Endothelial cell of umbilical vein (primary cell): Measurements from ENCODE around the gene TPCN2.
"Not testable (repeated sequence)": the region's sequence is repeated elsewhere in the genome, so short reads cannot be mapped to it uniquely, and the experiment has no call there.

ENCODE experiments used
- EZH2 ChIP-seq: IDR thresholded peaks from 2 replicates; pipeline ENCODE4 v1.6.1; 2012; ENCODE audit warnings: borderline replicate concordance, low read depth, mild to moderate bottlenecking, moderate library complexity, low read length, inconsistent platforms; ENCODE audit not compliant: severe bottlenecking
- FOS ChIP-seq: IDR thresholded peaks from 2 replicates; pipeline ENCODE4 v1.6.1; 2011; ENCODE audit warnings: mild to moderate bottlenecking, low read length, moderate library complexity, borderline replicate concordance; ENCODE audit not compliant: insufficient read depth
- GATA2 ChIP-seq: IDR thresholded peaks from 2 replicates; pipeline ENCODE4 v1.7.0; 2011; ENCODE audit warnings: low read depth, mild to moderate bottlenecking, moderate library complexity, mixed read lengths, low read length; ENCODE audit not compliant: insufficient read length, insufficient read depth
- MYC ChIP-seq: IDR thresholded peaks from one replicate; pipeline ENCODE4 v1.6.1; 2011; ENCODE audit warnings: mild to moderate bottlenecking, low read depth, low read length
- POLR2A ChIP-seq: IDR thresholded peaks from 2 replicates; pipeline ENCODE4 v1.6.1; 2012; ENCODE audit warnings: low read depth, mild to moderate bottlenecking, control low read depth, low read length
- TF ChIP-seq, protein P1 (sequence below), 2 donors: IDR thresholded peaks; 1 replicate in 1 of 2; 2 replicates in 1 of 2; pipeline ENCODE4 v1.5.1; 2011; ENCODE audit warnings: low read length in 2 of 2, mild to moderate bottlenecking in 2 of 2, moderate library complexity in 2 of 2, control low read depth in 1 of 2, inconsistent platforms in 1 of 2, low read depth in 1 of 2; ENCODE audit not compliant: insufficient read depth in 1 of 2; ENCODE audit errors: extremely low read depth in 1 of 2
- TF ChIP-seq, protein P2 (sequence below): IDR thresholded peaks from 2 replicates; pipeline ENCODE4 v1.6.1; 2011; ENCODE audit not compliant: insufficient read depth, insufficient read length

DNA sequence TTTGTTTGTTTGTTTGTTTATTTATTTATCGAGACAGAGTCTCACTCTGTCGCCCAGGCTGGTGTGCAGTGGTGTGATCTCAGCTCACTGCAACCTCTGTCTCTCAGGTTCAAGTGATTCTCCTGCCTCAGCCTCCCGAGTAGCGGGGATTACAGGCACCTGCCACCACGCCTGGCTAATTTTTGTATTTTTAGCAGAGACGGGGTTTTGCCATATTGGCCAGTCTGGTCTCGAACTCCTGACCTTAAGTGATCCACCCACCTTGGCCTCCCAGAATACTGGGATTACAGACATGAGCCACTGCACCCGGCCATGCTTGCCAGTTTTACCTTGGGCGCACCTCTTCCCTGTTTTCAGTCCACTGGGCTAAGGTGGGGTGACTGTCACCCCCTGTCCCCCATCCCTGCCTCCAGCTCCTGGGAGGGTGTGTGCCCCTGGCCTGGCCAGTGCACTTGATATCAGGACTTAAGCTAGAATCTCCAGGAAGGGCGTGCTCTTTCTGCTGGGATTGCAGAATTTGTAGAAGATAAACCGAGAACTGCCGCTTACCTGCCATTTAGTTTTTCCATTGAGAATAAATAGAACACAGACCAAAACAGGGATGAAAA is 48.9 kb upstream of the TPCN2 start:
- TF ChIP-seq EZH2, POLR2A, MYC, FOS, GATA2: not testable (repeated sequence)
- TF ChIP-seq, protein P1, sequence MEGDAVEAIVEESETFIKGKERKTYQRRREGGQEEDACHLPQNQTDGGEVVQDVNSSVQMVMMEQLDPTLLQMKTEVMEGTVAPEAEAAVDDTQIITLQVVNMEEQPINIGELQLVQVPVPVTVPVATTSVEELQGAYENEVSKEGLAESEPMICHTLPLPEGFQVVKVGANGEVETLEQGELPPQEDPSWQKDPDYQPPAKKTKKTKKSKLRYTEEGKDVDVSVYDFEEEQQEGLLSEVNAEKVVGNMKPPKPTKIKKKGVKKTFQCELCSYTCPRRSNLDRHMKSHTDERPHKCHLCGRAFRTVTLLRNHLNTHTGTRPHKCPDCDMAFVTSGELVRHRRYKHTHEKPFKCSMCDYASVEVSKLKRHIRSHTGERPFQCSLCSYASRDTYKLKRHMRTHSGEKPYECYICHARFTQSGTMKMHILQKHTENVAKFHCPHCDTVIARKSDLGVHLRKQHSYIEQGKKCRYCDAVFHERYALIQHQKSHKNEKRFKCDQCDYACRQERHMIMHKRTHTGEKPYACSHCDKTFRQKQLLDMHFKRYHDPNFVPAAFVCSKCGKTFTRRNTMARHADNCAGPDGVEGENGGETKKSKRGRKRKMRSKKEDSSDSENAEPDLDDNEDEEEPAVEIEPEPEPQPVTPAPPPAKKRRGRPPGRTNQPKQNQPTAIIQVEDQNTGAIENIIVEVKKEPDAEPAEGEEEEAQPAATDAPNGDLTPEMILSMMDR (IDR thresholded peaks at IDR 0.05; ENCODE audit: extremely low read depth in 1 of 2, insufficient read depth in 1 of 2, low read depth in 1 of 2, low read length in 2 of 2), result not testable (repeated sequence)
- TF ChIP-seq, protein P2, sequence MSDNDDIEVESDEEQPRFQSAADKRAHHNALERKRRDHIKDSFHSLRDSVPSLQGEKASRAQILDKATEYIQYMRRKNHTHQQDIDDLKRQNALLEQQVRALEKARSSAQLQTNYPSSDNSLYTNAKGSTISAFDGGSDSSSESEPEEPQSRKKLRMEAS, result not testable (repeated sequence)
